HFFc6 (cell line): ENCODE data around the gene TRMT2B. TPM values are rescaled to one million over a fixed set of nuclear protein-coding genes. Genes with fewer than 3 reads are reported as not detected.
"Not testable (repeated sequence)": the region's sequence is repeated elsewhere in the genome, so short reads cannot be mapped to it uniquely, and the experiment has no call there.

Experiments
- DNase-seq: peaks from one replicate; pipeline ENCODE4 v3.0.0-alpha.2; 2018
- H3K27ac Mint-ChIP-seq: 2 replicates; pipeline ENCODE4 v1.8.0; 2020; ENCODE audit warnings: mild to moderate bottlenecking, mixed read lengths
- H3K27me3 Mint-ChIP-seq: 2 replicates; pipeline ENCODE4 v1.8.0; 2021; ENCODE audit warnings: mild to moderate bottlenecking, moderate library complexity, mixed read lengths; ENCODE audit not compliant: insufficient read depth
- H3K36me3 Mint-ChIP-seq: 2 replicates; pipeline ENCODE4 v1.8.0; 2021; ENCODE audit warnings: low read depth, mixed read lengths
- H3K4me1 Mint-ChIP-seq: 2 replicates; pipeline ENCODE4 v1.8.0; 2020; ENCODE audit warnings: low read depth, mixed read lengths
- H3K4me3 Mint-ChIP-seq: 2 replicates; pipeline ENCODE4 v1.8.0; 2020; ENCODE audit warnings: mild to moderate bottlenecking, moderate library complexity, mixed read lengths
- H3K9me3 Mint-ChIP-seq: 2 replicates; pipeline ENCODE4 v1.8.0; 2020; ENCODE audit warnings: mild to moderate bottlenecking, mixed read lengths
- total RNA-seq, 6 experiments: library from RNA; stranded (reverse); fragmentation: NEBNext Ultra II Directional; extraction: Animal tissue kit (Norgen Biotek cat#: 25700); gene quantifications; 2 replicates in 1 of 6; 3 replicates in 5 of 6; pipeline ENCODE4 v1.2.3, GENCODE V29; 2021
- TF ChIP-seq, protein P1 (sequence below): fragments of 200-600 bp; sonication (generic); IDR thresholded peaks from 2 replicates; pipeline ENCODE4 v1.5.0; 2021; ENCODE audit warnings: antibody characterized with exemption, mild to moderate bottlenecking

The TRMT2B gene
- total RNA-seq, 6 experiments from 2014 or later: 14.5 to 16.2 (median 15.7) TPM

DNA sequence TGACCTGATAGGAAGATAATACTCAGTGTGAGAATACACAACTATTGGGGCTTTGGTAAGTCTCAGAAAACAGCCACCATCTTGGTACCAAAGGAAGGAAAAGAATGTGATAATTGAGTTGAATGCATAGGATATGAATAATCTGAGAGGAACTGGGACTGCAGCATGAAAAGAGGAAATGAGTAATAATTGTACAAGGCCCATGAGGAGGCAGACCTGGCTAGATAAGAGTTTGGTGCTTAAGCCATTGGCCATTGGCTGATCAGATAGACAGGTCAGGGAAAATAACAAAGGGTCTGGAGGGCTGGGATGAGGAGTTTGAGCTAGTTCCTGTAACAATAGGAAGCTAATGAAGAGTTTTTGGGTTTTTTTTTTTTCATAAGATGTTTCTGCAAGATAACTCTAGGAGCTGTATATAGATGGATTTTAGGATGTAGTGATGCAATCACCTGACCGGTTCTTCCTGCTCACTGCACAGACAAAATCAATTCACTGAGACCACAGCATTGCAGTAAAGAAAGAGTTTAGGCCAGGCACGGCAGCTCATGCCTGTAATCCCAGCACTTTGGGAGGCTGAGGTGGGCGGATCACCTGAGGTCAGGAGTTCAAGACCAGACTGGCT is 5.3 kb upstream of the TRMT2B start:
- peaks cover 23% of the 10 kb centered on the region for H3K4me1 Mint-ChIP-seq

DNA sequence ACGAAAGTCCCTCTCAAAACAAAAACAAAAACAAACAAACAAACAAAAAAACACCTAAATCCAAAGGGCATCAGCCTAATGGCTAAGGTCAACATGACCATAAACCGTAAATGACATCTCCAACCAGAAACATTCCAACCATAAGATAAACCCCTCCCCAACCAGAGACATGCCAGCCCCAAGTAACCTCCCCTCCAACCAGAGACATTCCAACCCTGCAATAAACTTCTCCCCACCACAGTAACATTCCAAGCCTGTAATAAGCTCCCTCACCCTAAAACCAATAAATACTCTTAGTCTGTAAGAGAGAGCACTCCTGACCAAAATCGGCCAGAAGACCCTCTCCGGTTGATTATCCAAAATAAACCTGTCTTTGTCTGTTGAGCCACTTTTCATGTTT is 4.6 kb upstream of the TRMT2B start:
- H3K27me3 Mint-ChIP-seq, H3K36me3 Mint-ChIP-seq, H3K9me3 Mint-ChIP-seq: not testable (repeated sequence)
- peak; percentile 4 for DNase-seq
- Mint-ChIP-seq H3K4me3 (peak overlapping the region; percentile 52), H3K27ac (peak overlapping the region; percentile 91), H3K4me1 (peaks cover 17% of the 10 kb centered on the region)

More for the DNA sequence above, 5.3 kb upstream of the TRMT2B start:
- Mint-ChIP-seq H3K27me3 (no peaks in the 10 kb centered on the region), H3K36me3 (no peaks in the 10 kb centered on the region), H3K9me3 (0 out of 2 replicates have a peak, but pooled peaks cover 5% of the 10 kb centered on the region), H3K27ac (peak overlapping the region; percentile 91), H3K4me3 (peak overlapping the region; percentile 52)
- TF ChIP-seq, protein P1, sequence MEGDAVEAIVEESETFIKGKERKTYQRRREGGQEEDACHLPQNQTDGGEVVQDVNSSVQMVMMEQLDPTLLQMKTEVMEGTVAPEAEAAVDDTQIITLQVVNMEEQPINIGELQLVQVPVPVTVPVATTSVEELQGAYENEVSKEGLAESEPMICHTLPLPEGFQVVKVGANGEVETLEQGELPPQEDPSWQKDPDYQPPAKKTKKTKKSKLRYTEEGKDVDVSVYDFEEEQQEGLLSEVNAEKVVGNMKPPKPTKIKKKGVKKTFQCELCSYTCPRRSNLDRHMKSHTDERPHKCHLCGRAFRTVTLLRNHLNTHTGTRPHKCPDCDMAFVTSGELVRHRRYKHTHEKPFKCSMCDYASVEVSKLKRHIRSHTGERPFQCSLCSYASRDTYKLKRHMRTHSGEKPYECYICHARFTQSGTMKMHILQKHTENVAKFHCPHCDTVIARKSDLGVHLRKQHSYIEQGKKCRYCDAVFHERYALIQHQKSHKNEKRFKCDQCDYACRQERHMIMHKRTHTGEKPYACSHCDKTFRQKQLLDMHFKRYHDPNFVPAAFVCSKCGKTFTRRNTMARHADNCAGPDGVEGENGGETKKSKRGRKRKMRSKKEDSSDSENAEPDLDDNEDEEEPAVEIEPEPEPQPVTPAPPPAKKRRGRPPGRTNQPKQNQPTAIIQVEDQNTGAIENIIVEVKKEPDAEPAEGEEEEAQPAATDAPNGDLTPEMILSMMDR: no peak
- DNase-seq: peak; percentile 58

DNA sequence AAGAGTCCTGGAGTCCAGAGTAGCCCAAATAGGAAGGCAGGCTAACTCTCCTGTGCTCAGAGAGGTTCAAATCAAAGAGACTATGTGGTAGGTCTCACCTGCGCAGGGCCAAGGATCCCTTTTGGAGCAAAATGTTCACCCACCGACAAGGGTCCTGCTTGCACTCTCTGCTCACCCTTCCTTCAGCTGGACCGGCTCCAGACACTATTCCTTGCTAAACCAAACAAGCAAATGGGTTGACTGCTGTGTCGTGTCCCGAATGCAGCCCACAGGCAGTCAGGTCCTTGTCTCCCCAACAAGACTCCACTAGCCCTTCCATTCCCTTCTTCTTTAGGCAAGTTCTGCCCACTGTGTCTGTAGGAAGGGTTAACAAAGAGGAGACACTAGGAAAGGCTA is 760 bp downstream of the TRMT2B start:
- H3K27me3 Mint-ChIP-seq: no peaks in the 10 kb centered on the region
- H3K4me3 Mint-ChIP-seq: peak overlapping the region; percentile 92
- TF ChIP-seq, protein P1: no peak
- no peaks in the 10 kb centered on the region for H3K9me3 Mint-ChIP-seq
- no peak for DNase-seq
- peak overlapping the region; percentile 93 for H3K27ac Mint-ChIP-seq
- peaks cover 8% of the 10 kb centered on the region for H3K4me1 Mint-ChIP-seq
- H3K36me3 Mint-ChIP-seq: no peaks in the 10 kb centered on the region; the same call in 1 of the 2 replicates

DNA sequence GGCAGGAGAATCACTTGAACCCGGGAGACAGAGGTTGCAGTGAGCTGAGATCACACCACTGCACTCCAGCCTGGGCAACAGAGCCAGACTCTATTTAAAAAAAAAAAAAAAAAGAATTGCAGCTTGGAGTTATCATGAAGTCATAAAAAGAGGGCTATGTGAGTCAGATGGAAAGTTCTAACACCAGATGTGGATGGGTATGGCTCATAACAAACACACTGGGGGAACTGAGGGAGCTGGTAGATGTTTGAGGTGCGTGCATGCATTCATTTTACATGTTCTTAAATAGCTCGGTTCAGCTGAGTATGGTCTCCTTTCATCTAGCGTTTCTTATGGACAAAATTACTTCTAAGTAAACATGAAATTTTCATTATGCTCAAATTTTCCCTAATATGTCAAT is 11.7 kb downstream of the TRMT2B start:
- no peak for DNase-seq
- TF ChIP-seq, protein P1: no peak
- no peak overlapping the region for H3K4me3 Mint-ChIP-seq
- H3K9me3 Mint-ChIP-seq: no peaks in the 10 kb centered on the region
- no peaks in the 10 kb centered on the region for H3K27me3 Mint-ChIP-seq
- H3K4me1 Mint-ChIP-seq: no peaks in the 10 kb centered on the region
- no peak overlapping the region for H3K27ac Mint-ChIP-seq
- peaks cover 9% of the 10 kb centered on the region for H3K36me3 Mint-ChIP-seq

DNA sequence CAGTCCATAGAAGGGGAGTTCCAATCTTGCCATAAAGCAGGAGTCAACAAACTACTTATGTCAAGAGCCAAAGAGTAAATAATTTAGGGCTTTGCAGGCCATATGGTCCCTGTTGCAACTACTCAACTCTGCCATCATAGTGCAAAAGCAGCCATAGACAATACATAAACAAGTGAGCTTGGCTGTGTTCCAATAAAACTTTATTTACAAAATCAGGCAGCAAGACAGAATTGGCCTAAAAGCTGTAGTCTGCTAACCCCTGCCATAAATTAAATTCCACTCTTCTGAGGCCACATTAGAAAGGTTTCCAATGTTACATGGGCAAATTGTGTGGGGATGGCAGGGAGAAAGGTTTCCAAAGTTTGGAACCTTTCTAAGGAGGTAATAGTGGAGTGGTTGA is 14.7 kb downstream of the TRMT2B start:
- Mint-ChIP-seq H3K27ac (no peak overlapping the region), H3K27me3 (no peaks in the 10 kb centered on the region), H3K4me1 (no peaks in the 10 kb centered on the region), H3K4me3 (no peak overlapping the region), H3K36me3 (peaks cover 12% of the 10 kb centered on the region), H3K9me3 (no peaks in the 10 kb centered on the region)
- TF ChIP-seq, protein P1: no peak
- DNase-seq: no peak

DNA sequence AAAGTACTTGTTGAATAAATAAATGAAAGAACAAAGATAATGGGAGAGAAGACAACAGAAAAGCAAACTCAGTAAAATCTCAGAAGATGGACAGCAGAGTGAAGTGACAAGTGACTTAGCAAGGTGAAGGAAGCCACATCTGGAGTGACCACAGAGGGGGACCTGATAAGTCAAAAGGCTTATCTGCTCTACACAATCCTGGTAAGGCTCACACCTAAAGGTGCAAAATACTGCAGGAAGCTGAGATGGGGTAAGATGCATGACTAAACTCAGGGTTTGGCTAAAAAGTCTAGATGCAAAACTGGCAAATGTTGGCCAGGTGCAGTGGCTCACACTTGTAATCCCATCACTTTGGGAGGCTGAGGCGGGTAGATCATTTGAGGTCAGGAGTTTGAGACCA is 22.2 kb downstream of the TRMT2B start:
- DNase-seq: no peak
- Mint-ChIP-seq H3K9me3 (no peaks in the 10 kb centered on the region), H3K36me3 (peaks cover 14% of the 10 kb centered on the region), H3K27me3 (no peaks in the 10 kb centered on the region), H3K4me3 (no peak overlapping the region), H3K4me1 (peaks cover 8% of the 10 kb centered on the region), H3K27ac (no peak overlapping the region)
- TF ChIP-seq, protein P1: no peak
